Tibial artery (tissue), 4 donors: ENCODE data around the gene SLC66A2.

Experiments
- DNase-seq, 2 donors: peaks; one replicate each; pipeline ENCODE4 v3.0.0-alpha.2; 2019
- H3K27ac ChIP-seq, 2 donors: fragments of 200-600 bp; sonication (generic) in 1 of 2; 1 replicate in 1 of 2; 2 replicates in 1 of 2; pipeline ENCODE4 v1.5.1; 2018 to 2019; ENCODE audit warnings: mild to moderate bottlenecking in 1 of 2
- H3K27me3 ChIP-seq, 2 donors: fragments of 200-600 bp; sonication (generic) in 1 of 2; one replicate each; pipeline versions ENCODE4 v1.5.1 to v1.6.0; 2016 to 2019
- H3K36me3 ChIP-seq, 3 donors: fragments of 200-600 bp; sonication (generic) in 2 of 3; one replicate each; pipeline ENCODE4 v1.5.1; 2016 to 2019; ENCODE audit warnings: mild to moderate bottlenecking in 2 of 3
- H3K4me1 ChIP-seq, 4 donors: fragments of 200-600 bp; sonication (generic) in 2 of 4; 1 replicate in 3 of 4; 2 replicates in 1 of 4; pipeline ENCODE4 v1.5.1; 2016 to 2019
- H3K4me3 ChIP-seq, 2 donors: fragments of 200-600 bp; sonication (generic) in 1 of 2; 1 replicate in 1 of 2; 2 replicates in 1 of 2; pipeline ENCODE4 v1.5.1; 2018 to 2019; ENCODE audit warnings: mild to moderate bottlenecking in 2 of 2
- H3K9me3 ChIP-seq, 3 donors: fragments of 200-600 bp; sonication (generic) in 1 of 3; one replicate each; pipeline ENCODE4 v1.5.1; 2016 to 2019
- CTCF ChIP-seq, 2 experiments: fragments of 200-600 bp in 1 of 2; fragments of 450-650 bp in 1 of 2; IDR thresholded peaks; one replicate each; pipeline ENCODE4 v1.5.1; 2017 to 2019; ENCODE audit warnings: antibody characterized with exemption in 2 of 2, mild to moderate bottlenecking in 1 of 2, moderate library complexity in 1 of 2
- intact Hi-C: fragments of 100-400 bp; cut with DNase I; formaldehyde crosslinking; loops from one replicate; pipeline ENCODE4 v1.15.0; 2023; ENCODE audit warnings: low total_unique reads

Gene SLC66A2

DNA sequence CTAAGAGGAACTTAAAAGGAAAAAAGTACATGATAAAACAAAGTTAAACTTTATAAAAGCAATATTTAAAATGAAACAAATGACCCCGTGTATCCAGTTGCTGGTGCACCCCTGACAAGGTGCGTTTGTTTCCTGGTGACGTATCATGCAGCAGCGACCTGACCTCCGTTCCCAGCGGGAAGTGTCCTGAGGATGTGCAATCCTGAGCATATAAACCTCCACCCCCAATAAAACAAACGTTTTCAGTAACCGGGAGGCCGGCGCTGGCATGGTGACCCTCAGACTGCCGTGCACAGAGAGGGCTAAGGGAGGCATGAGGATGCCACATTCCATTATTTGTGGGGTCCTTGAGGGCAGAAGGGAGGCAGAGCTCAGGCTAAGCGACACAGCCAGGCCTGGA, 14.8 kb downstream of the SLC66A2 start:
- no peak overlapping the region for H3K27ac ChIP-seq
- H3K27me3 ChIP-seq, result no peaks in the 10 kb centered on the region
- peaks cover 0 to 24% (median 20%) of the 10 kb centered on the region in 3 donors for H3K9me3 ChIP-seq
- H3K4me3 ChIP-seq, result no peak overlapping the region
- peak; percentile 12 to 37 for DNase-seq
- no peak for TF ChIP-seq CTCF (IDR thresholded peaks at IDR 0.05)
- peaks cover 31 to 75% (median 56%) of the 10 kb centered on the region in 3 donors for H3K36me3 ChIP-seq
- H3K4me1 ChIP-seq, result no peaks in the 10 kb centered on the region
- intact Hi-C loops, result no loop called here

DNA sequence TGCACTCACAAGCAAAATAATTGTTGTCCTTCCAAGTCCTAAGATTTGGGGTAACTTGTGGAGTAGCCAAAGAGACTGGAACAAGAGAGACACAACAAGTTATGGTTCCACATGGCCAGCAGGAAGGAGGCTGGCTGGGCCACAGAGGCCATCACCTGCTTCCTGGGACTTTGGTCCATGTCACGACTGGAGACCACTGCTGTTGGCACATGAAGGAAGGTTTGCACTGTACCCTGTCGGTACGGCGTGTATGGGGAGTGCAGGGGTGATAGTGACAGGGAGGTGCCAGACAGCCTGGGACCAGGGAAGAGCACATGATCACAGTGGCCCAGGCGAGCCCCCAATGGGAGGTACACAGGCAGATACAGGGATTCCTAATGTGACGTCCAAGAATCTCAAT, 15.5 kb downstream of the SLC66A2 start:
- no peaks in the 10 kb centered on the region for H3K27me3 ChIP-seq
- H3K4me3 ChIP-seq, result no peak overlapping the region
- DNase-seq, result peak in 1 of 2 donors; percentile 23
- H3K4me1 ChIP-seq, result no peaks in the 10 kb centered on the region
- no peak for TF ChIP-seq CTCF (IDR thresholded peaks at IDR 0.05)
- H3K27ac ChIP-seq, result no peak overlapping the region
- H3K36me3 ChIP-seq, result peaks cover 35 to 75% (median 48%) of the 10 kb centered on the region in 3 donors
- peaks cover 0 to 30% (median 20%) of the 10 kb centered on the region in 3 donors for H3K9me3 ChIP-seq
- intact Hi-C loops, result no loop called here

GRCh38 chr18:79935499-79935898, 16.0 kb downstream of the SLC66A2 start:
- H3K4me3 ChIP-seq, result no peak overlapping the region
- no peaks in the 10 kb centered on the region for H3K27me3 ChIP-seq
- peak; percentile 6 to 23 for DNase-seq
- intact Hi-C loops, result no loop called here
- TF ChIP-seq CTCF (IDR thresholded peaks at IDR 0.05), result no peak
- no peak overlapping the region for H3K27ac ChIP-seq
- H3K9me3 ChIP-seq, result peaks cover 0 to 34% (median 20%) of the 10 kb centered on the region in 3 donors
- H3K4me1 ChIP-seq, result no peaks in the 10 kb centered on the region
- H3K36me3 ChIP-seq, result peaks cover 39 to 75% (median 44%) of the 10 kb centered on the region in 3 donors

DNA sequence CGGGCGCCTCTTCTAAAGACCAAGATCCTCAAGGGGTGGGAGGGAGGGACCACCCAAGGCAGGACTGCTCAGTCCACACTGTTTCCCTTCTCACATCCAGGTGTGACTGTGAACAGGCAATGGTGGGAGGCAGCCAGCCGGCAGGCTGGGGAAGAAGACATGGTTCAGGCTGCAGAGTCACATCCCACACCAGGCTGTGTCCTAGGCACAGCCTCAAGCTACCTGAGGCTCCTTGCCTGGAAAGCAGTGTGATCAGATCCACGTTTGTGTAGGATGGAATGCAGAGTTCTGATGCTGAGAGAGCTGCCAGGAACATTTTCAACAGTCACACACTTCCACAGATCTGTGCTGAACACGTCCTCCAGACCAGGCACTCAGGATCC, 16.4 kb downstream of the SLC66A2 start:
- TF ChIP-seq CTCF (IDR thresholded peaks at IDR 0.05), result no peak
- peak; percentile 9 to 41 for DNase-seq
- intact Hi-C loops, result no loop called here
- H3K4me1 ChIP-seq, result no peaks in the 10 kb centered on the region
- H3K9me3 ChIP-seq, result peaks cover 0 to 38% (median 20%) of the 10 kb centered on the region in 3 donors
- H3K4me3 ChIP-seq, result no peak overlapping the region
- no peak overlapping the region for H3K27ac ChIP-seq
- H3K36me3 ChIP-seq, result peaks cover 41 to 75% (median 44%) of the 10 kb centered on the region in 3 donors
- H3K27me3 ChIP-seq, result no peaks in the 10 kb centered on the region

DNA sequence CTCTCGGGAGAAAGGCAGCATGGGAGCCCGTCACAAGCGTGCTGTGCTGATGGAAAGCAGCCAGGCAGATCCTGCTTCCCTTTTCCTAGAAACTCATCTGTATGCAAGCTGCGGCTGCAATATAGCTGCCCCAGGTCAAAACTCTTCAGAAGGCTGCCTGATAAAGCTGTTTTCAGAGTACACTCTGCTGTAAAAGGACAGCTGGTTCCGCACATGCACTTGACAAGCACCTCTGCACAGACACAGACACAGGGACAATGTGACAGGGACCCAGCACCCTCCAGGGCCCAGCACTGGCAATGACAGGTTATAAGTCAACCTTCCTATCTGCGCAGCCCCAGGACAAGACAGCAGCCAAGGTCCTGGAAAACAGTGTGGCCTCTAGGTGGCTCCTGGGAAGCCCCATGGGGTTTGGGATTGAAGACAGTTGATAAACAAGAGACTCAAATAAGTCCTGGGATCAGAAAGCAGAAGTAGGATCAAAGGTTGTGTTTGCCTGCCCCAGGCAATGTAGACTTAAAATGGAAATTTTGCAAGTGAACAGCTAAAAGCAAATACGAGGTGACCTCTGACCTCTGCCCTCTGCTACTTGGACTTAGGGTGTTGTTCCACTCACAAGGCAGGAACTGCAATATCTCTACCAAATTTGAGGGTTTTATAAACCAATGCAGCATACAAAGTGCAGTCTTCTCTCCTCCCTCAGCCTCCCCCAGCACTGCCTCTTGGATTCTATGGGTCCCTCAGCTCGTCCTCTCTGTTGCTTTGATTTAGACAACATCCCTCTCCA, 16.9 kb downstream of the SLC66A2 start:
- H3K4me3 ChIP-seq, result no peak overlapping the region
- no peaks in the 10 kb centered on the region for H3K27me3 ChIP-seq
- DNase-seq, result peak; percentile 28

More for the DNA sequence above, 16.9 kb downstream of the SLC66A2 start:
- Histone ChIP-seq H3K36me3 (peaks cover 45 to 75% (median 49%) of the 10 kb centered on the region in 3 donors), H3K4me1 (no peaks in the 10 kb centered on the region), H3K9me3 (peaks cover 0 to 44% (median 26%) of the 10 kb centered on the region in 3 donors), H3K27ac (no peak overlapping the region)
- intact Hi-C loops, result no loop called here
- TF ChIP-seq CTCF (IDR thresholded peaks at IDR 0.05), result no peak
